Right kidney (tissue), 1 donor: ENCODE results near the gene SHLD1.
"Not testable (repeated sequence)": the region's sequence is repeated elsewhere in the genome, so short reads cannot be mapped to it uniquely, and the experiment has no call there.

Experiments used
- DNase-seq: peaks from one replicate; pipeline ENCODE4 v3.0.0-alpha.2; 2016

SHLD1 gene

GRCh38 chr20:5781367-5781766, 31.2 kb downstream of the SHLD1 start:
- DNase-seq, result not testable (repeated sequence)

DNA sequence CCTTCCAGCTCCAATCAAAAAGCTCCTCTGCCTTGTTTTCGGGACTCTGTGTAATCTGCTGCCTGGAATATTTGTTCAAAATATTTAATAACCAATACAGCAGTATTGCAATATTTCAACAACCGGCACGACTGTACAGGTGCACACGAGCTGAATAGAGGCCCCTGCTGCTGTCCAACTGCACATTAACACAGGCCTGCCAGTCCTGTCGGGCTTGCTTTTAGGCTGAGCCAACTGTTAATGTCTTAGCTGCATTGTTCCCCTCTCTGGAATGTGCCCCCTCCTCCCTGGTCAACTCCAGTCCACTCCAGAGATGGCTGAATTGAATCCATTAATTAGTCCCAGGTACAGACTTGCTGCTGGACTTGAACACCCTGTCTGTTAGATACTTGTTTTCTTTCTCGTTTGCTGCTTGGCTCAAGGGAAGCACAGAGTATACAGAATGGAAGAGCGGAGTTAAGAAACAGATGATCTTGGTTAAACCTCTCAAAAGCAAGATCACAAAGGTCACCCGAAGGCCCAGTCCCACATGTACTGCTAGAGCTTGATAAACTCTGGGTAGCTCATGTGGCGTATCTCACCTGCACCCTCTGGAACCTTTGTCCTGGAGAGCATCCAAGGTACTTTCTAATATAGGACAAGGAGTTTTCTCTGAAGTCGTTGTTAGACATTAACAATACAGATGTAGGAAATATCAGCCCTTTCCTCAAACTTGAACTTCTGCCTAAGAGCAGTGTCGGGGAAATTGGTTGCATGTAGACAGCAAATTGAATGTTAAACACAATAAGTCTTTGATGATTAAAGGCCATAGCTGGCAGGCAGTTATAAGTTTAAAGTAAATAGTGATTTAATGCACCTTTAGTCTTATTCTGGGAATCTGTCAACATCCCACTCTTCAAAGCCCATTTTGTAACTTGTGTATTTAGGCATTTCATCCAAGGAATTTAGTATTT, 31.9 kb downstream of the SHLD1 start:
- DNase-seq, result no peak

DNA sequence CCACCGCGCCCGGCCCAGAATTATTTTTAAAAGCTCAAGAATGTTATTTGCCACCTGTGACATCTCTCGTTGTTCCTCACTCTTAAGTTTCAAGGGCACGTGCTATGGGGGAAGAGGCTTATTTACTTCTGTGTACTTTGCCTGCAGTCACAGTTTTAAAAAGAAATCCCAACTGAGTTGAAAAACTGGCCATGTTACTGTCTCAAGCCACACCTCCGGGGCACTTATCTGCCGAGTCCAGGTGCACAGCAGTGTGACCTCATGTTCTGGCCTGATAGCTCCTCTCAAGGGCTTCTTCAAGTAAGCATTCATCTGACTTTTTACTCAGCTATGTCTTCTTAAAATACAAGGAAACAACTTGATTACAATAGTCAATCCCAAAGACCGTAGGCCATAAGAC, 34.5 kb downstream of the SHLD1 start:
- DNase-seq, result no peak

DNA sequence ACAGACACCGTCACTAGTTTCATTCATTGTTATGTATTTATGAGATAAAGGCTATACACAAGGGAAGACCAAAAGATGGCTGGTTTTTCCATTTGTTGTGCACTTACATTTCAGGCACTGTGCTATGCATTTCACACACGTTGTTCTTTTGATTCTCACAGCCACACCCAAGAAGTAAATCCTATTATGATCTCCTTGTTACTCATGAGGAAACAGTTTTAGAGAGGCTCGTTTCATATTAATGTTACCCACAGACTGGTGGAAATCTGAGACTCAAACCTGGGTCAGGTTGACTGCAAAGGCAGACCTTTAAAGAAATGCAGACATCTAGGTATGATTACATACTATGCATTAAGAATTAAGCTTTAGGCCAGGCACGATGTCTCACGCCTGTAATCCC, 34.9 kb downstream of the SHLD1 start:
- DNase-seq, result no peak

DNA sequence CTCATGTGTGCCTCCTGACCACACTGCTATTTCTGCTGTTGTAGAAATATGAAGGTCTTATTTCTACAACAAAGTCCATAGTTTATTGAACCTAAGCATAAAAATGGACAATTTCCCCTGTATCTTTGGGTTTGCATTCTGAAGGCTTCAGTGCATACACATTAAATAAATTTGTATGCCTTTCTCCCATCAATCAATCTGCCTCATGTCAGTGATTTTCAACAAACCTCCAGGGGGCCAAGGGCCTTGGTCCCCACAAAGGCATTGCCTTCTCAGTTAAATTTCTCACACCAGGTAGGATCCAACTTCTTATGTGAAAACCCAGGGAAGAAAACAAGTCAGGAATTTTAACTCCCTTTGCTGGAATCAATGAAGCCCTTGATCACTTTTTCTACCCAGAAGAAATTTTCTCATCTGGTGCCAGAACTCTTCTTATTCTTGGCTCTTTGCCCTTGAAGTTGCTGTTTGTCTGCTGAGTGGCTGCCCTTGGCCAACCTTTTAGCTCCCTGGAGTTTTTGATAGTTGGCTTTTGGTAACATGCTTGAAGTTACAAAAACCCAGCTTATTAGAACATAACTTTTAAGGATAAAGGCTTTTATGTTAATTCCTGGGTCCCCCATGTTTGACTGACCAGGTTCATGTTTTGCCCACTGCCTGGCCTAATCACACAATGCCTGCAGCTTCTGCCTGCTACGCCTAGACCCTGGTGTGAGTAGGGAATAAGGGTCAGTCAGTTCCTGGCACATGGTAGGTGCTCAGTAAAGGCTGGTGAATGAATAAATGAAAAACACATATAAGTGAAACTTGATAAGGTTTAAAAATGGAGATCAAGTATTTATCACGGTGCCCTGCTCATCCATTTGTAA, 37.0 kb downstream of the SHLD1 start:
- no peak for DNase-seq

- DNase-seq, result no peak
Measured at GRCh38 chr20:5787796-5788165, 37.6 kb downstream of the SHLD1 start.

- DNase-seq, result peak; percentile 30
Measured at GRCh38 chr20:5788385-5788895, 38.2 kb downstream of the SHLD1 start.

DNA sequence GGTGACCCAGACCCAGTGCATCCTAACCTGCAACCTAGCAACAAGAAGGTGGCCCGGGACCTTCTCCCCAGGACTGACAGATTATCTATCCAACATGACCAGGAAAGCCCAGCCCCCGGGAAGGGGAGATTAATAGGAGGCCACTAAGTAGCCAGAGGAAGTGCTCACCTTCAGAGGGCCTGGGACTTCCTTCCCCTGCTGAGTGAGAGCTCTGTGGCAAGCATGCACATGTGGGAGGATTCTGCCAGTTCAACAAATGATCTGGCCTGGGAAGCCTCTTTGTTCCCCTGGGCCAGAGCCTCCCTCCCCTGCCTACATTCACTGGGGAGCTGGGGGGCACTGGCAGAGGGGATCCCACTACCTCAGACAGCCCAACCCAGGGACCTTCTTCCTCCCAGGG, 39.6 kb downstream of the SHLD1 start:
- no peak for DNase-seq

GRCh38 chr20:5793916-5794315, 43.7 kb downstream of the SHLD1 start:
- no peak for DNase-seq

DNA sequence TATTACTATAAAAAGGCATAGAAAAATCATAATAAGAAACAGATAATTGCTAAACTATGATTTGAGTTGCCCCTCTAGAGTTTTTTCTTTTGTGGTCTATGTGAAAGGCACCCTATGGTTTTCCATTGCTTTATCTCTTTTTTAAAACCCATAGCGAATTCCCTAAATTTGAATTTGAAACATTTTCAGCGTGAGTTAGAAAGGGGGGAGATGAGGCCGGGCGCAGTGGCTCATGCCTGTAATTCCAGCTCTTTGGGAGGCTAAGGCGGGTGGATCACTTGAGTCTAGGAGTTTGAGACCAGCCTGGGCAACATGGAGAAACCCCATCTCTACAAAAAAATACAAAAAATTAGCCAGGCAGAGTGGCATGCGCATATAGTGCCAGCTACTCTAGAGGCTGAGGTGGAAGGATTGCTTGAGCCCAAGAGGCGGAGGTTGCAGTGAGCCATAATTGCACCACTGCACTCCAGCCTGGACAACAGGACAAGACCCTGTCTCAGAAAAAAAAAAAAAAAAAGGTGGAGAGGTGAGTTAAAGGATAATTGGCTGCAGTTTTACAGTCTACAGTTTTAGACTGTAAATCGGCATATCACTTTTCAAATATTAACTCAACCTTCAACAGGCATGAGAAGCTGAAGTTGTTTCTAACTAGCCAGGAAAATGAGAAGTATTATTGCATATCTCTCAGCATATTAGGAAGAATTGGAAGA, 46.3 kb downstream of the SHLD1 start:
- no peak for DNase-seq

GRCh38 chr20:5797165-5797564, 47.0 kb downstream of the SHLD1 start:
- DNase-seq, result no peak

- DNase-seq, result no peak
Measured at GRCh38 chr20:5797843-5798462, 47.8 kb downstream of the SHLD1 start.

GRCh38 chr20:5803754-5804303, 53.6 kb downstream of the SHLD1 start:
- not testable (repeated sequence) for DNase-seq

- DNase-seq, result no peak
Measured at GRCh38 chr20:5806457-5807263, 56.5 kb downstream of the SHLD1 start.

DNA sequence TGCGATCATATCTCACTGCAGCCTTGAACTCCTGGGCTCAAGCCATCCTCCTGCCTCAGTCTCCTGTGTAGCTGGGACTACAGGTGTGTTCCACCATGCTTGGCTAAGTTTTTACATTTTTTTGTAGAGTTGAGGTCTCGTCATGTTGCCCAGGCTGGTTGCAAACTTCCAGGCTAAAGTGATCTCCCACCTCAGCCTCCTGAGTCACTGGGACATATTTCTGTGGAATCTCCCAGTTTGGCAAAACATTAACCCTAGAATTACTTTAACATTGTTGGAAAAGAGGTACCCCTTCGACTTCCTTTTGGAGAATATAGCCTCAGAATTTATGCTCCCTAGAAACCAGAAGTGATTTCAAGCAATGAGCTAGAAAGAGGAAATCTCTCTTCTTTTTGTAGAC, 57.2 kb downstream of the SHLD1 start:
- DNase-seq, result no peak

DNA sequence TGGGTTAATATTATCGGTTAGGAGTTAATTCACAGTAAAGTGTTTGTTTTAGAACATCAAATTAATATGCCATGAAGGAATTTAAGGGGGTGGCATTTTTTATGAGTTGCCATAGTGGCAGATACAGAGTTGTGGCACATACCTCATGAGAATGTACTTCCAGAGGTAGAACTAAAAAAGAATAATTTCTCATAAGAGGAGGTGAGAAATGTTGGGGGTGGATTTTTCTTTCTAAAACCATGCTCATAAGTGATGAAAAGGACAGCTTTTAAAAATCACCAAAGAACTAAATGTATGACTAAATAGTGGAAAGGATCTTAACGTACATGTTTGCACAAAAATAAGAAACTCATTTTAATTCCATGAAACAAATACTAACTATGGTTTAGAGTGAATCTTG, 58.7 kb downstream of the SHLD1 start:
- DNase-seq, result no peak

DNA sequence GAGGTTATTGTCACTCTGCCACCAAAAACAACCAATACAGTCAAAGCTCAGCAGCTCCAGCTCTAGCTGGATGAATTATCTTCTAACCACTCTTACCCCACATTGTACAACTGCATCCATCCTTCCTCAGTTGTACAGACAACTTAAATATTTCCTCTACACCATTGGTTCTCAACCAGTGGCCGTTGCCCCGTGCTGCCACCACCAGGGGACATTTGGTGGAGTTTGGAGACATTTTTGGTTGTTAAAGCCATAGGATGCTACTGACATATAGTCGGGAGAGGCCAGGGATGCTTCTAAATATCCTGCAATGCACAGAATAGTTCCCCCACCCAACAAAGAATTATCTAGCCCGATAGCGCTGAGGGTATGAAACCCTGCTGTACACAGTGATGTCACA, 59.3 kb downstream of the SHLD1 start:
- no peak for DNase-seq

DNA sequence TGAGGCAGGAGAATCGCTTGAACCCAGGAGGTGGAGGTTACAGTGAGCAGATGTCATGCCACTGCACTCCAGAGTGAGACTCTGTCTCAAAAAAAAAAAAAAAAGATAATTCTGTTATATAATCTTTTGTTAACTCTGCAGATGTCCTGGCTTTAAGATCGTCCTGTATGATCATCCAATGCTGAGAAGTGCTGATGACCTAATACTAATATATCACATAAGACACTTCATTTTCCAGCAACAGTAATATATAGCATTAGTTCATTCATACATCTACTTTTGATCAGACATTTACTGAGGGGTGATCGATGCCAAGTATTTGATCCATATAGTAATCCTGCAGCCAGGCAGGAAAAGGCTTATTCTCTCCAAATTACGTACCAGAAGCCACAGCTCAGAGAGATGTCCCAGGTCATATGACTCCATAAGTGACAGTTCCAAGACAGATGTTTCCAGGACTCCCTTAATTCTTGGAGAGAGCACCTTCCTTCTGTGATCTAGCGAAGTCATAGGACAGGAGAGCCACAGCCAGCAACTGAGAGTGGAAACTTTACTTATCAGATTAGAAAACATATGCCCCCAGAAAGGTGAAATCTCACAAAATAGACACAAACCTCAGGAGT, 60.7 kb downstream of the SHLD1 start:
- DNase-seq, result no peak

- DNase-seq, result no peak
Measured at GRCh38 chr20:5811746-5812145, 61.5 kb downstream of the SHLD1 start.

- DNase-seq, result no peak
Measured at GRCh38 chr20:5818346-5818681, 68.1 kb downstream of the SHLD1 start.

DNA sequence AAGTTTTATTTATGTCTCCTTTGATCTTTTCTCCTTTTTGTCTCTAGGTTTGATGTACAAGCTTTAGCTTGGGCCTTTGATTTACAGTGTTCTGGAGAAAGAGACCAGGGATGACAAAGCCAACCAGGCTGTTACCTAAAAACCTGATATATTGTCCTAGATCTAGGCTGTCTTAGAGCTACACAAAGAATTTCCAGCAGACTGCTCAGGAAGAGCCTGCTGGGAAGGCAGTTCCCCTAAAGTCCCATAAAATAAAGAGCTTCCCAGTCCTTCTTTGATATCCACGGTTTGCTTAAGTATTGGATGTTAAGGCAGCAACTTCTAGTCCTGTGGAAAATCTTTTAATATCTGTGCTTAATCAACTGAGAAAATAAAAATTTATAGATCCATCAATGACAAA, 70.5 kb downstream of the SHLD1 start:
- DNase-seq, result no peak
